Measurements from ENCODE around the gene TMEM62.
"Not testable (repeated sequence)": the region's sequence is repeated elsewhere in the genome, so short reads cannot be mapped to it uniquely, and the experiment has no call there.

The TMEM62 gene

GRCh38 chr15:43125100-43125661, 8.2 kb upstream of the TMEM62 start:
- no peak for DNase-seq

- DNase-seq, result no peak
Measured at GRCh38 chr15:43126356-43126755, 7.0 kb upstream of the TMEM62 start.

- no peak for DNase-seq
Measured at GRCh38 chr15:43127752-43128151, 5.6 kb upstream of the TMEM62 start.

- DNase-seq, result not testable (repeated sequence)
Measured at GRCh38 chr15:43128174-43128979, 5.0 kb upstream of the TMEM62 start.

GRCh38 chr15:43128980-43129335, 4.4 kb upstream of the TMEM62 start:
- DNase-seq, result no peak

GRCh38 chr15:43132830-43133429, 456 bp upstream of the TMEM62 start:
- DNase-seq, result no peak

GRCh38 chr15:43134157-43134635, 810 bp downstream of the TMEM62 start:
- DNase-seq, result no peak

- no peak for DNase-seq
Measured at GRCh38 chr15:43135351-43135750, 2.0 kb downstream of the TMEM62 start.

- no peak for DNase-seq
Measured at GRCh38 chr15:43143203-43143941, 10.0 kb downstream of the TMEM62 start.

DNA sequence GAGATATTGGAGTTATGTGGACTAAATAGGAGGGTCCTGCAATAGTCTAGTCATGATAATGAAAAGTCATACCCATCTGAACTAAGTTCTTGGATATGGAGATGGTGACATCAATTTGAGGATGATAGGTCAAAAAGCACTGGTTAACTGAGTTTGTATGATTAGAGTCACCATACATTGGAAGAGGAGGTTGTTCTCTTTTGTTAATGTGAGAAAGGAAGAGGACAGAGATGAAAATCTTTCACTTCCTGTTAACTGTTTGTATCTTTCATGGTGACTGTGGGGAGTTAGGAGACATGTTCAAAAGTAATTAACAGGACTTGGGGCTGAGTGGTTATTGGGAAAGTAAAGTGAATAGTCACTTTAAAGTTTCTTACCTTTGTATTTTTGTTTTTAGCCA, 11.1 kb downstream of the TMEM62 start:
- DNase-seq, result no peak

- no peak for DNase-seq
Measured at GRCh38 chr15:43146184-43146583, 12.8 kb downstream of the TMEM62 start.

GRCh38 chr15:43150191-43150929, 17.0 kb downstream of the TMEM62 start:
- DNase-seq, result no peak

GRCh38 chr15:43151688-43152087, 18.3 kb downstream of the TMEM62 start:
- DNase-seq, result no peak

- no peak for DNase-seq
Measured at GRCh38 chr15:43153269-43153668, 19.9 kb downstream of the TMEM62 start.

DNA sequence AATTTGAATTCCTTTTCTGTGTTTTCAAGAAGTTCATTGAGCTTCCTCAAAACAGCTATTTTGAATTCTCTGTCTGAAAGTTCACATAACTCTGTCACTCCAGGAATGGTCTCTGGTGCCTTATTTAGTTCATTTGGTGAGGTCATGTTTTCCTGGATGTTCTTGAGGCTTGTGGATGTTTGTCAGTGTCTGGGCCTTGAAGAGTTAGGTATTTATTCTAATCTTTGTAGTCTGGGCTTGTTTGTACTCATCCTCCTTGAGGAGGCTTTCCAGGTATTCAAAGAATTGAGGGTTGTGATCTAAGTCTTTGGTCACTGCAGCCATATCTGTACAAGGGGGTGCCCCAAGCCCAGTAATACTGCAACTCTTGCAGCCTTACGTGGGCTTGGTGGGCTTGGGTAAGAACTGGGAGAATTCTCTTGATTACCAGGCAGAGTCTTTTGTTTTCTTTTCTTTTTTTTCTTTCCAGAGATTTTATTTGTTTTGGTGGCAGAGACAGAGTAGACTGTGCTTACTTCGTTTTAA, 32.5 kb downstream of the TMEM62 start:
- no peak for DNase-seq

DNA sequence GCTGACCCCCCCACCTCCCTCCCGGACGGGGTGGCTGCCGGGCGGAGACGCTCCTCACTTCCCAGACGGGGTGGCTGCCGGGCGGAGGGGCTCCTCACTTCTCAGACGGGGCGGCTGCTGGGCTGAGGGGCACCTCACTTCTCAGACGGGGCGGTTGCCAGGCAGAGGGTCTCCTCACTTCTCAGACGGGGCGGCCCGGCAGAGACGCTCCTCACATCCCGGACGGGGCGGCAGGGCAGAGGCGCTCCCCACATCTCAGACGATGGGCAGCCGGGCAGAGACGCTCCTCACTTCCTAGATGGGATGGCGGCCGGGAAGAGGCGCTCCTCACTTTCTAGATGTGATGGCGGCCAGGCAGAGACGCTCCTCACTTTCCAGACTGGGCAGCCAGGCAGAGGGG, 33.9 kb downstream of the TMEM62 start:
- not testable (repeated sequence) for DNase-seq

DNA sequence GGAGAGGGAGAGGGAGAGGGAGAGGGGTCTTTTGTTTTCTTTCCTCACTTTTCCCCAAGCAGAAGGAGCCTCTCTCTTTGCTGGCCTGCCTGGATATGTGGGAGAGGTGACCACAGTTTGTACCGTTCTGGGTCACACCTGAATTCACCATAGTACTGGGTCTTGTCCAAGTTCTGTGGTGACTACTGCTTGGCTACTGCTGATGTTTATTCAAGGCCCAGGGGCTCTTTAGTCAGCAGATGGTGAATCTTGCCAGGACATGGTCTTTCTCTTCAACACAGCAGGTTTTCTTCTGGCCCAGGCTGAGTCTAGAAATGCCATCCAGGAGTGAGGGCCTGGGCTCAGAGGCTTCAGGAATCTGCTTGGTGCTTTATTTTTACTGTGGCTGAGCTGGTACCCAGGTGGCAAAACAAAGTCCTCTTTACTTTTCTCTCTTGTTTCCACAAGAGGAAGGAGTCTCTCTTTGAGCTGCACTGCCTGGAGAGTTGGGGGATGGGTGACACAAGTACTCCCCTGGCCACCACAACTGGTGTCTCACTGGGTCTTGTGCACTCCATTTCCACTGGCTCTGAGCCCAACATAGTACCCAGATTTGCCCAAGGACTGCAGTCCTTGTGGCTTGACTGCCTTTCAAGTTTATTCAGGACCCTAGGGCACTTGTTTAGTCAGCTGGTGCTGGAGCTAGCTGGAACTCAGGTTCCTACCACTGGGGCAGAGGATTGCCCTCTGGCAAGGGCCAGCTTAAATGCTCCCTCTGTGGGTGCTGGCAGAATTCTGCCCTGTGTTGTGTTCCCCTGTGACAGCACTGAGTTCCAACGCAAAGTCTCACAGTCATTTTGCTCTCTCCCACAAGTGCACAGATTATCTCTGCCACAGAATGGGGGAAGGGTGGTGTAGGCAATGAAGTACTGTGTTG, 35.1 kb downstream of the TMEM62 start:
- no peak for DNase-seq

DNA sequence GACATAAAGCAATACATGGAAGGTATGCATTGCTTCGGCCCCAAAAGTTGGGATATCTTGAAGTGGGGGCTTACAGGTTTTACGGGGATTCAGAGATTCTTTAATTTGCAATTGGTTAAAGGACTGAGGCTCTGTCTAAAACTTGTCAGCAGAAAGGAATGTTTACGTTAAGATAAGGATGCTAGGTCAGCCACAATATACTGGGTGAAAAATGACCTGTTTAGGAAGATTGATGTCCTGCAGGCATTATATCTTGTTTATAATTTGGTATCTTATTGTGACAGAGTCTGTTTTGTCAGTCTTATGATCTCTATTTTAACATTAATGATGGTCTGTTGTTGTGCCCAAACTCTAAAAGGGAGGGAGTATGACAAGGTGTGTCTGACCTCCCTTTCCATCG, 36.5 kb downstream of the TMEM62 start:
- DNase-seq, result no peak

DNA sequence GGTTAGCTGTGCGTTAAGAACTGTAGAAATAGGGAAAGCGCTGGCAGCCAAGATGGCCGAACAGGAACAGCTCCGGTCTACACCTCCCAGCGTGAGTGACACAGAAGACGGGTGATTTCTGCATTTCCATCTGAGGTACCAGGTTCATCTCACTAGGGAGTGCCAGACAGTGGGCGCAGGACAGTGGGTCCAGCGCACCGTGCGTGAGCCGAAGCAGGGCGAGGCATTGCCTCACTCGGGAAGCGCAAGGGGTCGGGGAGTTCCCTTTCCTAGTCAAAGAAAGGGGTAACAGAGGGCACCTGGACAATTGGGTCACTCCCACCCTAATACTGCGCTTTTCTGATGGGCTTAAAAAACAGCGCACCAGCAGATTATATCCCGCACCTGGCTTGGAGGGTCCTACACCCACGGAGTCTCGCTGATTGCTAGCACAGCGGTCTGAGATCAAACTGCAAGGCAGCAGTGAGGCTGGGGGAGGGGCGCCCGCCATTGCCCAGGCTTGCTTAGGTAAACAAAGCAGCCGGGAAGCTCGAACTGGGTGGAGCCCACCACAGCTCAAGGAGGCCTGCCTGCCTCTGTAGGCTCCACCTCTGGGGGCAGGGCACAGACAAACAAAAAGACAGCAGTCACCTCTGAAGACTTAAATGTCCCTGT, 42.4 kb downstream of the TMEM62 start:
- DNase-seq, result not testable (repeated sequence)

GRCh38 chr15:43177147-43177546, 43.8 kb downstream of the TMEM62 start:
- DNase-seq, result not testable (repeated sequence)

DNA sequence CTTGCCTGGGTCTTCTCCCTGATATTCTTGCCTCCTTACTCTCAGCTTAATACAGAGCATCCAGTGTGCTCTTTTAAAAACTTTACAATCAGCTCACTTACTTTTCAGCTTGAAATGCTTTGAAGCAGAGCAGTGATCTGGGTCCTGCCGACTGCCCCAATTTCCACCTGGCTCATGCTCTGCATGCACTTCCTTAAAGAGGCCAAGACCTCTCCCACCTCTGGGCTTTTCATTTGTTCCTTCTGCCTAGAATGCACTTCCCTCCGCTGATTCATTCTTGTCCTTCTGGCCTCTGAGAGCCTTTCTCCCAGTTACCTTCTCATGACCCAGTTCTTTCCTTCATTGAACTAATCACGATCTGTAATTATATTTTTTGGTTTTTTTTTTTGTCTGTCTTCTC, 49.9 kb downstream of the TMEM62 start:
- no peak for DNase-seq
